A673 (cell line): ENCODE data around the gene NFATC2. TPM values are rescaled to one million over a fixed set of nuclear protein-coding genes. Genes with fewer than 3 reads are reported as not detected.

Experiments used
- BruUV-seq: library from RNA; stranded (reverse); fragments of 400-500 nt; replicated peaks from 2 replicates; lab custom pipeline; 2021; lab: Mats Ljungman, UMichigan
- CTCF ChIA-PET: fragments of 300-600 bp; sonication (Branson Sonifier 250); formaldehyde crosslinking; loops from one replicate; lab custom pipeline; 2022; ENCODE audit warnings: antibody characterized with exemption; lab: Charles Lee
- POLR2A ChIA-PET: fragments of 300-600 bp; sonication (Branson Sonifier 250); formaldehyde crosslinking; loops from one replicate; lab custom pipeline; 2022; ENCODE audit warnings: antibody characterized with exemption; ENCODE audit not compliant: low non-redundant PET; lab: Charles Lee
- DNase-seq: peaks from one replicate; pipeline ENCODE4 v3.0.0-alpha.2; 2015; ENCODE audit warnings: low spot score
- H3K27ac ChIP-seq: fragments of 200-600 bp; sonication (generic); 2 replicates; pipeline ENCODE4 v1.5.1; 2016; ENCODE audit warnings: mixed run types, low read depth, mild to moderate bottlenecking, mixed read lengths, antibody characterized with exemption, low read length; ENCODE audit not compliant: poor library complexity, severe bottlenecking
- H3K27me3 ChIP-seq: fragments of 200-600 bp; sonication (generic); replicated peaks from 2 replicates; pipeline ENCODE4 v1.6.1; 2017; ENCODE audit warnings: mixed run types, low read depth, mild to moderate bottlenecking, mixed read lengths, antibody characterized with exemption, low read length; ENCODE audit not compliant: insufficient read depth, poor library complexity
- H3K36me3 ChIP-seq: fragments of 200-600 bp; sonication (generic); 2 replicates; pipeline ENCODE4 v1.6.1; 2016; ENCODE audit warnings: mixed run types, mild to moderate bottlenecking, mixed read lengths, antibody characterized with exemption, low read length; ENCODE audit not compliant: insufficient read depth, poor library complexity, severe bottlenecking
- H3K4me1 ChIP-seq: fragments of 200-600 bp; sonication (generic); 2 replicates; pipeline ENCODE4 v1.6.1; 2017; ENCODE audit warnings: mixed run types, mild to moderate bottlenecking, mixed read lengths, antibody characterized with exemption, low read length; ENCODE audit not compliant: insufficient read depth, poor library complexity, severe bottlenecking
- H3K4me3 ChIP-seq: fragments of 200-600 bp; sonication (generic); 2 replicates; pipeline ENCODE4 v1.5.1; 2016; ENCODE audit warnings: low read depth, mixed run types, mild to moderate bottlenecking, mixed read lengths, low read length; ENCODE audit not compliant: poor library complexity, severe bottlenecking
- H3K9me3 ChIP-seq: fragments of 200-600 bp; sonication (generic); 2 replicates; pipeline ENCODE4 v1.6.1; 2016; ENCODE audit warnings: mixed run types, low read depth, mild to moderate bottlenecking, mixed read lengths, antibody characterized with exemption, low read length; ENCODE audit not compliant: poor library complexity, severe bottlenecking
- EZH2 ChIP-seq: fragments of 200-600 bp; sonication (generic); IDR thresholded peaks from 2 replicates; pipeline ENCODE4 v1.6.1; 2017; ENCODE audit warnings: borderline replicate concordance, low read depth, mild to moderate bottlenecking, mixed read lengths, antibody characterized with exemption, low read length; ENCODE audit not compliant: poor library complexity, severe bottlenecking
- intact Hi-C: fragments of 100-400 bp; cut with micrococcal nuclease; formaldehyde crosslinking; loops from one replicate; pipeline ENCODE4 v1.10.0; 2022; ENCODE audit not compliant: unreplicated experiment
- total RNA-seq: library from RNA; stranded (reverse); gene quantifications from 2 replicates; pipeline ENCODE4 v1.2.3, GENCODE V29; 2021
- TF ChIP-seq, protein P1 (sequence below): fragments of 300-800, 200-600 bp; sonication (generic); conservative IDR thresholded peaks from 2 replicates; pipeline ENCODE4 v1.5.1; 2017; ENCODE audit warnings: low read depth, mild to moderate bottlenecking, antibody characterized with exemption, low read length, moderate library complexity, mixed read lengths

NFATC2 gene
- total RNA-seq, 1 experiment from 2014 or later, result 0.64 TPM

DNA sequence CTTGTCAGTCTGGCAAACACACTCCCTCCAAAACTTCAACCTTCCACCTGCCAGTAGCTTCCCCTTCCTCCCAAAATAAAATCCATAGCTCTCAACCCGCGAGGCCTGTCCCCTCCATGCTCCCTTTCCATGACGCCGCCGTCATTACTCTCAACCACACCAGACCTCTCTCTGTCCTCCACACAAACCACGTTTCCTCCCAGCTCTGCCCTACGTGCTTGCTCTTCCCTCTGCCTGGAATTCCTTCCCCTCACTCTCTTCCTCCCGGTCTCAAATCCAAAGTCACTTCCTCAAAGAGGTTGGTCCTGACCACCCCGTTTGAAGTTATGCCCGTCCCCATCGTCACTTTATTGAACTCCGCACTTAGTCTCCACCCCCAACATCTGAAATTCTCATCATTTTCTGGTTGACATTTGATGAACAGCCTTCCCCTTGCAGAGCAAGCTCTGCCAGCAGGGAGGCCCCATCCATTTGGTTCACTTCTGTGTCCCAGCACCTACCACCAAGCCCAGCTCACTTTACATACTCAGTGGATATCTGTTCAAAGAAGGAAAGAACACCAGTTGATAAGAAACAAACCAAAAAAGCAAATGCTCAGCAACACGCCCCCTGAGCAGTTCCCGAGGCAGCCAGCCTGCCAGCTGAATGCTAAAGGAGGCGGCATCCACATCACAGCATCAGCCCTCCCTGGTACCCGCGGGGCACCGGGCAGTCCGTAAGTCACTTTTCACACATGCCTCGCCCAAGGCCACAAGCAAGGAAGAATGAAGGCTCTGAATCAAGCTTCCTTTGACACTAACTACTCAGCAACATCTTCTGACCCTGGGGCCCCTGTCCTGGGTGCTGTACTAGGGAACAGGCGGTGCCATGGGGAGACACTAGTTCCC lies 125.0 kb downstream of the NFATC2 start:
- Histone ChIP-seq H3K27me3 (no peaks in the 10 kb centered on the region), H3K4me1 (peaks cover 19% of the 10 kb centered on the region), H3K9me3 (no peaks in the 10 kb centered on the region), H3K4me3 (no peak overlapping the region), H3K27ac (no peak overlapping the region), H3K36me3 (no peaks in the 10 kb centered on the region)
- DNase-seq, result no peak
- ChIA-PET POLR2A (no interaction called here), CTCF (no interaction called here)
- no TSS peak for BruUV-seq
- no peak for TF ChIP-seq EZH2
- TF ChIP-seq, protein P1, sequence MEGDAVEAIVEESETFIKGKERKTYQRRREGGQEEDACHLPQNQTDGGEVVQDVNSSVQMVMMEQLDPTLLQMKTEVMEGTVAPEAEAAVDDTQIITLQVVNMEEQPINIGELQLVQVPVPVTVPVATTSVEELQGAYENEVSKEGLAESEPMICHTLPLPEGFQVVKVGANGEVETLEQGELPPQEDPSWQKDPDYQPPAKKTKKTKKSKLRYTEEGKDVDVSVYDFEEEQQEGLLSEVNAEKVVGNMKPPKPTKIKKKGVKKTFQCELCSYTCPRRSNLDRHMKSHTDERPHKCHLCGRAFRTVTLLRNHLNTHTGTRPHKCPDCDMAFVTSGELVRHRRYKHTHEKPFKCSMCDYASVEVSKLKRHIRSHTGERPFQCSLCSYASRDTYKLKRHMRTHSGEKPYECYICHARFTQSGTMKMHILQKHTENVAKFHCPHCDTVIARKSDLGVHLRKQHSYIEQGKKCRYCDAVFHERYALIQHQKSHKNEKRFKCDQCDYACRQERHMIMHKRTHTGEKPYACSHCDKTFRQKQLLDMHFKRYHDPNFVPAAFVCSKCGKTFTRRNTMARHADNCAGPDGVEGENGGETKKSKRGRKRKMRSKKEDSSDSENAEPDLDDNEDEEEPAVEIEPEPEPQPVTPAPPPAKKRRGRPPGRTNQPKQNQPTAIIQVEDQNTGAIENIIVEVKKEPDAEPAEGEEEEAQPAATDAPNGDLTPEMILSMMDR, result no peak
- intact Hi-C loops, result loop anchor here (10.0 kb wide), 1 partner anchor 177 kb away; no protein-coding TSS in a partner anchor

DNA sequence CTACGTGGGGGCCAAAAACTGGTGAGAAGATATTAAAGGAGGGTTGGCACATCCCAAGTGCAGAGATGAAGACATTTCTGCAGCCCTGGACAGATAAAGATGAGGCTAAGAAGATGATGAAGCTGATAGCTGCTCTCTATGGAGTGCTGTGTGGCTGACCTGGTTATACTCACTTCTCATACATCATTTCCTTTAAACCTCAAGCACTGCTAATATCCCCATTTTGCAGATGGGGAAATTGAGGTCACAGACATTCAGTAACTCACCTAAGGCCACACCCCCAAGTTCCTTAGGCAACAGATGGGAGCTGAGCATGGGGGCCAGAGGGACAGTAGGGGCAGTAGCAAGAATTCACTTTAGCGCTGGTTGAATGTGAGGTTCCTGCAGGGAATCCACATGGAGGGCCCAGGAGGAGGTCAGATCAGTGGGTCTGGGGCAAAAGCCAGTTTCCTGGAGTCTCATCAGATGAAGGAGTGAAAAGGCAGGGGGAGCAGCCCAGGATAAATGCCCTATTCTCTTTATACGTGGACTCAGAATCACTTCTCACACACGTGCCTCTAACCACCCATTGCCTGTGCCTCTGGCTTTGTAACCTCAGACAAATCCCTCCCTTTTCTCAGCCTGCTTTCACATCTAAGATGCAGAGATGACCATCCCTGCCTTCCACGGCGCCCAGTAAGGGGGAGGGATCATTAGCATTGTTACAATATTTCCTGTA lies 125.8 kb downstream of the NFATC2 start:
- no peaks in the 10 kb centered on the region for H3K36me3 ChIP-seq
- TF ChIP-seq, protein P1, result no peak
- TF ChIP-seq EZH2, result no peak
- ChIA-PET POLR2A (no interaction called here), CTCF (no interaction called here)
- DNase-seq, result no peak
- peaks cover 26% of the 10 kb centered on the region for H3K4me1 ChIP-seq
- H3K27me3 ChIP-seq, result no peaks in the 10 kb centered on the region
- H3K27ac ChIP-seq, result no peak overlapping the region
- no peak overlapping the region for H3K4me3 ChIP-seq
- no TSS peak for BruUV-seq
- intact Hi-C loops, result loop anchor here (10.0 kb wide), 1 partner anchor 178 kb away; no protein-coding TSS in a partner anchor
- no peaks in the 10 kb centered on the region for H3K9me3 ChIP-seq

DNA sequence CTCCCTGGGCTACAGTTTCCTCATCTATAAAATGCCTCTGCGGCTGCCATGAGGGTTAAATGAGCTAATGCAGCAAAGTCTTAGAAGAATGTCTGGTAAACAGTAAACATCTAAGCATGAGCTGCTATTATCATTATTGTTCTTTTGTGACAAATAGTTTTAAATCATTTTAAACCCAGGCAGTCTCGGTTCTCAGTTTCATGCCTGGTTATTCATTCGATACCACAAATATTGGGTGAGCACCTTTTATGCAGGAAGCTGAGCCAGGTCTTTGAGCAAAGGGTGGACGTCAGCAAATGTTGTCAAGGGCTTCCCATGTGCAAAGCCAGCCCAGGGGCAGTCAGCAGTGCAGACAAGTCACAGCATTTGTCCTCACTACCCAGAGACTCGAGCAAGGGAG lies 128.7 kb downstream of the NFATC2 start:
- BruUV-seq, result no TSS peak
- TF ChIP-seq EZH2, result no peak
- TF ChIP-seq, protein P1, result no peak
- H3K4me3 ChIP-seq, result no peak overlapping the region
- H3K27ac ChIP-seq, result no peak overlapping the region
- intact Hi-C loops, result loop anchor here (10.0 kb wide), 1 partner anchor 181 kb away; no protein-coding TSS in a partner anchor
- CTCF ChIA-PET, result interaction anchor here (1.8 kb wide), 1 partner anchor 210 kb away, joined by 6 read pairs; no protein-coding TSS in a partner anchor
- H3K9me3 ChIP-seq, result no peaks in the 10 kb centered on the region
- H3K4me1 ChIP-seq, result peaks cover 14% of the 10 kb centered on the region
- no peak for DNase-seq
- POLR2A ChIA-PET, result no interaction called here
- H3K36me3 ChIP-seq, result no peaks in the 10 kb centered on the region
- H3K27me3 ChIP-seq, result no peaks in the 10 kb centered on the region
